ENCODE results near the gene EIF4E1B.
A peak's percentile ranks its signal among the peaks of the same experiment; 100 is the strongest.

Gene EIF4E1B

GRCh38 chr5:176628406-176629228 lies 1.9 kb upstream of the EIF4E1B start:
- DNase-seq: no peak

DNA sequence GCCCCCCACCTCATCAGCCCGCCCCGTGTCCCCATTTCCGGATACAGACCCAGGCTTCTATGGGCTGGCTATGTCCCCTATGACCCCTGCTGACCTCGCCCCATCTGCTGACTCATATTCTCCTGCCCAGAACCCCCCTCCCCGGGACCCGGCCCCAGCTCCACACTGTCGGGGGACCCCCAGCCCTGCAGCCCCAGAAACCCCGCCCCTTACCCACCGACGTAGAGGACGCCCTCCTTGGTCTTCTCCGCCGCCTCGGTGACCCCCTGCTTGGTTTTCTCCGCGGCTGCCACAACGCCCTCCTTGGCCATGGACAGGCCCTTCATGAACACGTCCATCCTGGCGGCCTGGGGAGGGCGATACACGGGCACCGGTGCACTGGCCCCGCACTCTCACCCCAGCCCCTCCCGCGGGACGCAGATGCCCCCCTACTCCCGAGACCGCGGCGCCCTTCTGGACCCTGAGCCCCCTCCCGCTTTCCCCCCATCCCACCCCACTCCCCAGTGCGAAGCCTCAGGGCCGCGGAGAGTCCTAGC lies 1.1 kb upstream of the EIF4E1B start:
- DNase-seq: no peak

DNA sequence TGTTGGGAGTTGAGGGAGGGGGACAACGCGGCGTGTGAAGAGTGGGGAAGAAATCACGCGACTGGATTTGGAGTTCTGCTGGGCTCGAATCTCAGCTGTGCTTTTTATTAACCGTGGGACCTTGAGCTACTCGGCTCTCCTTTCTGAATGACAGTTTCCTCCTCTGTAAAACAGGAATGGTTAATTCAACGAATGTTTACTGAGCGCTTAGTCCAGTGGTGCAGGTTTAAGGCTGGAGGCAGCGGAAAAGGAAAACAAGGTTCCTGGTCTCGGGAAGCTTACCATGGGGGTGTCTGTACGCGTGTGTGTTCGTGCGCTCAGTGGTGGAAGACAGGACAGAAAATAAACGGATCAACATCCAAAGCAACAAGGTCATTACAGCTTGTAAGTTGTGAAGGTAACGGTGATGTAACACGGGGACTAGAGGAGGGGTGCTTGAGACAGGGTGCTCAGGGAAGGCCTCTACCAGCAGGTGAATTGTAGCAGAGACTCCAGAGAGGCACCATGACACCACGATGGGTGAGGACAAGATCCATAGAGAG lies 277 bp downstream of the EIF4E1B start:
- DNase-seq: no peak

GRCh38 chr5:176631383-176632200 lies 1.1 kb downstream of the EIF4E1B start:
- DNase-seq: no peak

DNA sequence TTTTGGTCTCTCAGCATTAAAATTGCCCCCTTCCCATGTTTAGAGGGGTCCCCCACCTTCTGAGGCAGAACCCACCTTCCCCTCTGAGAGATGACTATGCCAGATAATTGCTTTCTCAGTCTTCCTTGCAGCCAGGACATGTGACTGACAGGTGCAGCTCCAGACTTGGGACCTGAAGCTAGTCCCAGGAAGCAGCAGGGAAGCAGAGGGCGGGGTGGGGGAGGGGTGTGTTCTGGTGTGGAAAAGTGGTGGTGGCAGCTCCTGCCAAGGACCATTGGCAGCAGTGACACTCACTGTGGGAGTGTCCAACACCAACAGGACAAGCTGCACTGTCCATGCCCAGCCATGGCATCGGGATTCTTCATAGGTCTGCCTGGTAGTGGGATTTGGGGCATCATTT lies 2.3 kb downstream of the EIF4E1B start:
- DNase-seq: no peak

GRCh38 chr5:176633598-176633997 lies 3.1 kb downstream of the EIF4E1B start:
- no peak for DNase-seq

- no peak for DNase-seq
These were observed 6.0 kb downstream of the EIF4E1B start for GRCh38 chr5:176636426-176636825.

GRCh38 chr5:176637556-176637955 lies 7.1 kb downstream of the EIF4E1B start:
- no peak for DNase-seq

DNA sequence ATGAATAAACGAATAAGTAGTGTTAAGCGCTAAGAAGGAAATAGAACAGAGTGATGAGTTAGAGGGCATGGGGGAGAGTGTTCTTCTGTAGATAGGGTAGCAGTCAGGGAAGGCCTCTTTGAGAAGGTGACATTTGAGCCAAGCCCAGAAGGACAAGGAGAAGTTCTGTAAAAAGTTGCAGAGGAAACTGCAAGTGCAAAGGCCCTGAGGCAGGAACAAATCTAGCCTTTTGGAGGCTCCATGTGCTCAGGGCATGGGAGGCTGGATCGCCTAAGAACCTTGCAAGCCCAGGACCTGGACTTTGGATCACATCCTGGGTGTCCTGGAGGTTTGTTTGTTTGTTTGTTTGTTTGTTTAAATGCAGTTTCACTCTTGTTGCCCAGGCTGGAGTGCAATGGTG lies 8.0 kb downstream of the EIF4E1B start:
- no peak for DNase-seq

GRCh38 chr5:176639208-176639607 lies 8.7 kb downstream of the EIF4E1B start:
- no peak for DNase-seq

- no peak for DNase-seq
These were observed 9.5 kb downstream of the EIF4E1B start for GRCh38 chr5:176639981-176640380.

GRCh38 chr5:176640616-176641015 lies 10.1 kb downstream of the EIF4E1B start:
- DNase-seq: no peak

DNA sequence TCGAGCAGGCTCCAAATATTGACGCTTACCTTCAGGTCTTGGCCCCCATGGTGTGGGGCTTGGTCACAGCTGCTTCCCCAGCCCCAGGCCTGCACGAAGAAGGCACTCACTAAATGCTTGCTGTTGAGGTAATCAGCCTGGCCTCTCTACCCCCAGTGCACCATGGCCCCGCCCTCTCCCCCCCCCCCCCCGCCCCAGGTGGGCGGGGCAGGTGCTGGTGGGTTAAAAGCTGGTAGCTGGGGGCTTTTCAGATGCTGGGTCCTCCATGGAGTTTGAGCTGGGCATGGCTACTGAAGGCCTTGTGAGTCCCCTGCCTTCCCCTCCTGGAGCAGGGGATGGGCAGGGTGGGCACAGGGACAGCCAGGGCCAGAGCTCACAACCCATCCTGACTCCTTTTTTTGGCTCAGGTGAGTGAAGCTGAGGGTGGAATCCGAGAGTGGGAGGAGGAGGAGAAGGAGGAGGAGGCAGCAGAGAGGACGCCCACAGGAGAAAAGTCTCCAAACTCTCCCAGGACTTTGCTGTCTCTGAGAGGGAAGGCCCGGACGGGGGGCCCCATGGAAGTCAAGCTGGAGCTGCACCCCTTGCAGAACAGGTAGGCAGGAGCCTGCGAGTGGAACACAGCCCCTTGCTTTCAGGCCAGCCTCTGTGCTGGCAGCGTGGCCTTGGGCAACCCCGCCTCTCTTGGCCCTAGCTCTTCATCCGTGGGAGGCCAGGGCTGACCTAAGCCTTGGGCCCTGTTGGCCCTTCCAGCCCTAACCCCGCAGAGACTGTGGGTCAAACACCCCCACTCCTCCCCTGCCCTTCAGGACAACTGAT lies 12.4 kb downstream of the EIF4E1B start:
- no peak for DNase-seq

GRCh38 chr5:176643491-176644219 lies 13.2 kb downstream of the EIF4E1B start:
- DNase-seq: no peak

GRCh38 chr5:176644294-176644693 lies 13.8 kb downstream of the EIF4E1B start:
- DNase-seq: no peak

- DNase-seq: no peak
These were observed 14.6 kb downstream of the EIF4E1B start for GRCh38 chr5:176644878-176645670.

GRCh38 chr5:176646049-176646706 lies 15.7 kb downstream of the EIF4E1B start:
- no peak for DNase-seq

GRCh38 chr5:176646707-176647029 lies 16.2 kb downstream of the EIF4E1B start:
- no peak for DNase-seq

DNA sequence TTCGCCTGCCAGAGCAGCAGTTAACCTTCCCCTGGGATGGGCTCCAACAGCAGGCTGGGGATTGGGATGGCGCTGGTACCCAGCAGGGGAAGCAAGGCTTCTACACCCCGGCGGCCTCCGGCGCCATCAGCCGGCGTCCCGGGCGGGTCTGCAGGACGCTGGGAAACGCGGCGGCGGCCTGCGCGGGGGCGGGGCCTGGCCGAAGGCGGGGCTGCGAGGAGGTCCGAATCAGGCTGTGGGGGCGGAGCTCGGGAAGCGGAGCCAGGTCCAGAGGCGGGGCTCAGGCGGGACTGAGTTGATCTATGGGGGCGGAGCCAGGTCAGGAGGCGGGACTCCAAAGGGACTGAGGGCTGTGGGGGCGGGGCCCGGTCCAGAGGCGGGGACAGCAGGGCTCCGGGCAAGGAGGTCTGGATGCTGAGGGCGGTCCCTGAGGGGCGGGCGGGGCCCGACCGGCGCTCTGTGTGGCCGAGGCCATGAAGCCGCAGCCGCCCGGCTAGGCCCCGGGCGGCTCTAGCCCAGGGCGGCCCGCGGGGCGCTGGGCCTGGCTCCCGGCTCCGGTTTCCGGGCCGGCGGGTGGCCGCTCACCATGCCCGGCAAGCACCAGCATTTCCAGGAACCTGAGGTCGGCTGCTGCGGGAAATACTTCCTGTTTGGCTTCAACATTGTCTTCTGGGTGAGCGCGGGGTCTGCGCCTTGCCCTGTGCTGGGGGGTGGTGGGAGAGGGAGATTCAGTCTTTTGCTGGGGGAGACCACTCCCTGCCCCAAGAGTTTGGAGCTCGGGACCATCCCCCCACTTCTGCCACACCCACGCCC lies 16.8 kb downstream of the EIF4E1B start, which contains the start of gene TSPAN17:
Gene TSPAN17, plus strand, starts transcription at position 455 of the 813 bp plus-strand sequence. Its CDS starts 132 bp downstream, at position 587.
- peak; percentile 96 for DNase-seq
